Erythroblast (primary cell): ENCODE measurements around the gene ANK3.

Experiments used
- GATA1 ChIP-seq: IDR thresholded peaks from 2 replicates; pipeline ENCODE4 v1.6.1; 2011; ENCODE audit warnings: low read depth, mild to moderate bottlenecking, control low read depth, low read length, moderate library complexity
- POLR2A ChIP-seq: IDR thresholded peaks from 2 replicates; pipeline ENCODE4 v1.6.1; 2011; ENCODE audit warnings: mild to moderate bottlenecking, low read length

- no peak for TF ChIP-seq POLR2A
- TF ChIP-seq GATA1, result no peak
Measured at GRCh38 chr10:60192946-60193345, 196.7 kb downstream of the ANK3 start.
